Muscle layer of duodenum (tissue), 2 donors: Measurements from ENCODE around the gene MAGI1.

ENCODE experiments used
- H3K27ac ChIP-seq: one replicate; pipeline ENCODE4 v1.7.0; 2013; ENCODE audit warnings: mild to moderate bottlenecking, low read length
- H3K27me3 ChIP-seq: one replicate; pipeline ENCODE4 v1.7.0; 2013; ENCODE audit warnings: low read depth, mild to moderate bottlenecking, control low read depth, low read length
- H3K36me3 ChIP-seq, 2 donors: one replicate each; pipeline ENCODE4 v1.7.0; 2013; ENCODE audit warnings: low read length in 2 of 2, control low read depth in 1 of 2, mild to moderate bottlenecking in 1 of 2; ENCODE audit not compliant: insufficient read depth in 2 of 2, control insufficient read depth in 1 of 2
- H3K4me1 ChIP-seq, 2 donors: one replicate each; pipeline ENCODE4 v1.7.0; 2013; ENCODE audit warnings: low read length in 2 of 2, mild to moderate bottlenecking in 2 of 2, control low read depth in 1 of 2, moderate library complexity in 1 of 2; ENCODE audit not compliant: insufficient read depth in 2 of 2, control insufficient read depth in 1 of 2
- H3K4me3 ChIP-seq, 2 donors: one replicate each; pipeline ENCODE4 v1.7.0; 2013; ENCODE audit warnings: low read length in 2 of 2, low read depth in 1 of 2, mild to moderate bottlenecking in 1 of 2
- H3K9me3 ChIP-seq, 2 donors: one replicate each; pipeline ENCODE4 v1.7.0; 2013; ENCODE audit warnings: low read length in 2 of 2, control low read depth in 1 of 2, mild to moderate bottlenecking in 1 of 2; ENCODE audit not compliant: control insufficient read depth in 1 of 2
- donor health status: healthy.

MAGI1 gene

DNA sequence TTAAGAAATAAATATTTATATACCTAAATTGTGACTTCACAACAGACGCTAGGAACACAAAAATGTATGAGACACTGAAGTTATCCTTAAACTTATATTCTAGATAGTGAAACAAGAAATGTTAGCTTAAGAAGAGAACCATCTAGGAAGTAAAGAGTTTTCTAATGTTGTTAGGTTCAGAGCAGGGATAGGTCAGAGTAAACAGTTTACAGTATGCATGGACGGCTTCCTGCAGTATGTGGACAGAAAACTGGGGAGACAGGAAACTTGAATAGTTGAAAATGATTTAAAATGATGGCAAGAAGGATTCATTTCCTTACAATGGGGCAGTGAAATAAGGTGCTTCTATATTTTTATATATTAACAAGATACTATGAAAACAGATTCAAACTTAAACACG lies 449.8 kb downstream of the MAGI1 start:
- Histone ChIP-seq H3K36me3 (no peaks in the 10 kb centered on the region), H3K4me3 (no peak overlapping the region)

DNA sequence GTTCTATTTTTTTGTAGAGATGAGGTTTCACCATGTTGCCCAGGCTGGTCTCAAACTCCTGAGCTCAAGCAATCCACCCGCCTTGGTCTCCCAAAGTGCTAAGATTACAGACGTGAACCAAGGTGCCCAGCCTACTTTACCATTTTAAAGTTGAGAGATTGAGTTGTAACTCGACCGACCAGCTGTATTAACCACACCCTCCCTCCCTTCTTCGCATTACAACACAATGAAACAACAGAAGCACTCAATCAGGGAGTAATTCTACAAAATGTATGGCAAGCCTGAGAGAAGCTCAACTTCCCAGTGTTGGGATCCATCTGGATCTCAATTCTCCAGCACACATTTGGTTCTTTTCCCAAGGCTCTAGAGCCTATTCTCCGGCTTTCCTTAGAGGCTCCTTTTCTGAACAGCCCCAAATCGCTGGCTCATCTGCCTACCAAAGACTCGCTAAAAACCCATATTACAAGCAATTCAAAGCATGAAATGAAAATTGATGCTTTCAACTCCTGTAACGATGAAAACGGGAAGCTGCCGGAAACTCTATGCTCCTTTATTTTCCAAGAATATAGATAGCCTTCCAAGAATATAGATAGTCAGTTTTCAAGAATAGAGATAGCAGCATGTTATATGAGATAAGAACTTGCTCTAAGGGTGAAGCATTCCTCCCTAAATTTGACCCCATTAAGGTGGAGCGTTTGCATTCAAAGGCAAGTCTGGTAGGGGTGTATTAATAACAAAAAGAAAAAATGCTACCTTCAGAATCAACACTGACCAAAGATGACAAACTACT lies 450.9 kb downstream of the MAGI1 start:
- Histone ChIP-seq H3K27me3 (no peaks in the 10 kb centered on the region), H3K4me3 (no peak overlapping the region), H3K27ac (no peak overlapping the region), H3K4me1 (no peaks in the 10 kb centered on the region), H3K36me3 (no peaks in the 10 kb centered on the region), H3K9me3 (no peaks in the 10 kb centered on the region)

More for the DNA sequence above, 449.8 kb downstream of the MAGI1 start:
- Histone ChIP-seq H3K27ac (no peak overlapping the region), H3K27me3 (no peaks in the 10 kb centered on the region), H3K9me3 (no peaks in the 10 kb centered on the region), H3K4me1 (no peaks in the 10 kb centered on the region)

DNA sequence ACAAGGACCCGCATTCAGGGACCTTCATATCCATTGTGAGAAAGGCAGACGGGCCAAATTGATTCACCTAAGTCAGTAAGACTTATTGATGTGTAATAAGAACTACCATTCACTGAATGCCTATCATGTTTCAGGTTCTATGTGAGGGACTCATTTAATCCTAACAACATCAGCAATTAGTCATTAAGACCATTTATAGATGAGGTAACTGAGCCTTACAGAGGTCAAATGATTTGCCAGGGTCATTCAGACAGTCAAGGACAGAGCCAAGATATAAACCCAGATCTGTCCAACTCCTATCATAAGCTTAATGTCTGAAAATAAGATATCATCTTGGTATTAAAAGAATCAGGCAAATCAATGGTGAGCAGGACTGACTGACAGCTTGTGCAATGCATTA lies 453.8 kb downstream of the MAGI1 start:
- H3K27ac ChIP-seq, result no peak overlapping the region
- no peaks in the 10 kb centered on the region for H3K27me3 ChIP-seq
- no peak overlapping the region for H3K4me3 ChIP-seq
- no peaks in the 10 kb centered on the region for H3K9me3 ChIP-seq
- no peaks in the 10 kb centered on the region for H3K4me1 ChIP-seq
- H3K36me3 ChIP-seq, result no peaks in the 10 kb centered on the region

DNA sequence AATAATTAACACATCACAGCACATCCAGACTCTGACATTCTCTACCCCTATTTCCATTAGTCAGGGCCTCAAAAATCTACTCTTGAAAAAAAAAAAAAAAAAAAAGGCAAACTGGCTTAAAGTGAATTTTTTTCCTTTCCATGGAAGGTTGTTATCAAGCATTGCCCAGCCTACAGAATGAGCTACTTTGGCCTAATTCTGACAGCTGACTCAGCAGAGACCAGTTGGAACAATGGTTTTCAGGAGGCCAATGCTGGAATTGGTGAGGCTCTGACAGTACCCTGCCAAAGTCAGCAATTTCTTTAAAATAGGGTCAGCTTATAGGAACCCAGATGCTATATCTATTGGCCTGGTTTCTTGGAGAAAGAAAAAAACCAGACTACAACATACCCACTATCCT lies 454.7 kb downstream of the MAGI1 start:
- Histone ChIP-seq H3K27me3 (no peaks in the 10 kb centered on the region), H3K9me3 (no peaks in the 10 kb centered on the region), H3K4me3 (no peak overlapping the region), H3K27ac (no peak overlapping the region), H3K4me1 (no peaks in the 10 kb centered on the region), H3K36me3 (no peaks in the 10 kb centered on the region)

DNA sequence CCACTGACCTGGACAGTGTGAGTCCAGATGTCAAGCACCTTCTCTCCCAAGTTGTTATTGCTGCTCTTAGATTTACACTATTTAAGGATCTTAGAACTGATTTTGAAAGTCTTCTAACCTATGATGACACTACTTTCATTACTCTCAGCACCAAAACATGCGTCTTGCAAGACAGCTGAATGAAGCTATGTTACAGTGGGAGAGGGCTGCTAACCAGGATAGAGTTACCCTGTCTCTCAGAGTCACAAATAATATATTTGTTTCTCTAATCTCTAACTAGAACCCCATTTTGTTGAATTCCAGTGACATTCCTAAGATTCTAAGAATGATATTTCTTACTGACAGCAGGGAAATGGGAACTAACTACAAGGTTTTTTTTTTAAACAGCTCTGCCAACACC lies 455.5 kb downstream of the MAGI1 start:
- H3K9me3 ChIP-seq, result no peaks in the 10 kb centered on the region
- H3K4me1 ChIP-seq, result no peaks in the 10 kb centered on the region
- H3K36me3 ChIP-seq, result no peaks in the 10 kb centered on the region
- no peak overlapping the region for H3K4me3 ChIP-seq
- no peak overlapping the region for H3K27ac ChIP-seq
- no peaks in the 10 kb centered on the region for H3K27me3 ChIP-seq

DNA sequence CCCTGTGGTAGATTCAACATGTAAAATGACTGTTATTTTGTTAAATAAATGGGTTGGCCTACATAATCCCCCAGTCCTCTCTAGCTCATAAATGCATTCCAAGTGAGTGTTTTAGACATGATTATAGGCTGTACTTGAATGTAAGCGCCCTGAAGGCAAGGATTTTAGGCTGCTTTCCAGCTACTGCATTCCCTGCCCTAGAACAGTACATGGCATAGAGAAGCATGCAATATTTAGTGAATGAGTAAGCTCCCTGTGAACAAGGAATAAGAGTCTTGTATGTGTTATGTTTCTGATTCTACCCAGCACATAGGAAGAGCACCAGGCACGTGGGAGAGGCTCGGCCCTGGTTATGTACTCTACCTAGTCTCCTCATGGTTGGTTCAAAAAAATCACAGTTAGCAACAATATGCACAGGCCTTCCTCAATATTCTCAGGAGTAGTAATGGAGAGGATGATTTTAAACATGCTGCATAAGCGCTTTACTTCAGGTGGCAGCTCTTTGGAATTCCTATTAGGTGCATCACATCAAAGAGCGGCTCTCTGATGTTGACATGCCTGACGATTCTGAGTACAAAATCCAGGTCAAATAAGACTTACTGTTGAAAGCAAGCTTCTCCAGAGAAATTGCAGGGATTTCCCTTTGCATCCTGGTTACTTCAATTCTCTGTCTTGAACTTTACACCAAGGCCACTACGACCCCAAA lies 456.6 kb downstream of the MAGI1 start:
- Histone ChIP-seq H3K4me3 (no peak overlapping the region), H3K9me3 (no peaks in the 10 kb centered on the region), H3K27me3 (no peaks in the 10 kb centered on the region), H3K4me1 (no peaks in the 10 kb centered on the region), H3K36me3 (no peaks in the 10 kb centered on the region), H3K27ac (no peak overlapping the region)

DNA sequence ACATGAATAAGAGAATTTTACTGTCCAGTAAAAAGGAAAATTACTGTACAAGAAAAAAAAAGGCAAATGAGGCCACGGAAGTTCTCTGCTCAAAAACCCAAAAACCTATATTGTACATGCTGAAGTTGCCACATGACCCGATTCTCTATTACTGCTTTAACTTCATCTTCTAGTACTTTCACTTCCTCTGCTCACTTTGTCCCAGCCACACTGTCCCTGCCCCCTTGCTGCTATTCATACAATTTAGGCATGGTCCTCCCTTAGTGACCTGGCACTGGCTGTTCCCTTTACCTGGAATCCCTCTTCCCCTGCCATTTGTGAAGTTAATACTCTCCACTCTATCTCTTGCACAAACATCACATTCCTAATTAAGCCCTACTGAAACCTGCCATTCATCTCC lies 457.4 kb downstream of the MAGI1 start:
- Histone ChIP-seq H3K4me3 (no peak overlapping the region), H3K4me1 (no peaks in the 10 kb centered on the region), H3K27ac (no peak overlapping the region), H3K27me3 (no peaks in the 10 kb centered on the region), H3K36me3 (no peaks in the 10 kb centered on the region), H3K9me3 (no peaks in the 10 kb centered on the region)

DNA sequence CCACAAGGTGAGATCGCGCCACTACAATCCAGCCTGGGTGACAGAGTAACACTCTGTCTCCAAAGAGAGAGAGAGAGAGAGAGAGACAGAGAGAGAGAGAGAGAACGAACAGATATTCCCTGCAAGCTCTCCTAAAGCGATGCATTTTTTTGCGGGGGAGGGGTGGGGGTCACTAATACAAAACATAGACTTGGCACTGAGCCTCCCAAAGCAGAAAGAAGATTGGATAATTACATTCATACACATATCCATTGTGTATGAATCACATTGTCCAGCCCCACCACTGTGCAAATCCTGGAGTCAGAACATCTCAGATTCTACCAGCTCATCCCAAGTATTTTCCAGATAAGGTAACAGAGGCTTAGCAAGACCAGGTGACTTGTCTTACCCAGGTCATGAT lies 459.9 kb downstream of the MAGI1 start:
- no peaks in the 10 kb centered on the region for H3K36me3 ChIP-seq
- no peak overlapping the region for H3K27ac ChIP-seq
- H3K4me3 ChIP-seq, result no peak overlapping the region
- no peaks in the 10 kb centered on the region for H3K4me1 ChIP-seq
- H3K9me3 ChIP-seq, result no peaks in the 10 kb centered on the region
- no peaks in the 10 kb centered on the region for H3K27me3 ChIP-seq

DNA sequence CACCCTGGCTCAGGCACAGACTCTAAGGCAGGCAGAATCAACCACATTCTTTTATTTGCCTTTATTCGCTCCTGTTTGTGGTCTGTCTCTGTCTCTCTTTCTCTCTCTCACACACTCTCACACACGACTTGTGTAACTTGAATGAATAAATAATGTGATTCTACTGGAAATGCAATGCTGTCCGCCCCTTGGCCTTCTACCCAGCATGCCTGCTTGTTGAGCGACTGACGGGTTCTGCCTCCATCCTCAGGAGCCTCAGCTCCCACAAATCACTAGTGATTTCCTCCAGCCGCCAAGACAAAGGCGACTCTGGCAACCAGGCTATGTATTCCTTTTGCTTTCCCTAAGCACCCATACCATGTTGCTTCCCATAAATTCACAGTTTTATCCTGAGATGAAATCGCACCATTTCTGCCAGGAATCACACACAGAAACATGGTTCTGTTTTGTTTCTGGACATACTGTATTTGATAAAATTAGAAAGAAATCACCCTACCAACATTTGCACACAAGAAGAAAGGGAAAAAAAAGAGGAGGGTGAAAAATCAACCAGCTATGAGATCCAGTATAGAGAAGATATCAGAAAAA lies 460.8 kb downstream of the MAGI1 start:
- Histone ChIP-seq H3K4me1 (no peaks in the 10 kb centered on the region), H3K27me3 (no peaks in the 10 kb centered on the region), H3K27ac (no peak overlapping the region), H3K4me3 (no peak overlapping the region), H3K9me3 (no peaks in the 10 kb centered on the region), H3K36me3 (no peaks in the 10 kb centered on the region)

DNA sequence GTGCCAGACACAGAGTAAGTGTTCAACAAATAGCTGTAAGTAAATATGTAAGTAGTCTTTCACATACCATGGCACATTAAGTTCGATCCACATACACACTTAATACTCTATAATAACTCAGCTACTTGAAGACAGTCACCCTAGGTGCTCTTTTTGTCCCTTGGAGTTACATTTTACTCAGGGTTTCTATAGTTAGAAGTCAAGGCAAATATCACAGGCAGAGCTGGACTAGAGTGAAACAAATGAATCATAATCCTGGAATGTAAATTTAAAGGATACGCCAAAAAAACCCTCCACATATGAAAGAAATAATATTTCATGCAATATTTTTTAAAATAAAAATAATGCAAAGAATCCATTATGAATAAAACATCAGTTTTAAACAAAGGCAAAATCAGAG lies 461.8 kb downstream of the MAGI1 start:
- Histone ChIP-seq H3K4me3 (no peak overlapping the region), H3K9me3 (no peaks in the 10 kb centered on the region), H3K36me3 (no peaks in the 10 kb centered on the region), H3K27ac (no peak overlapping the region), H3K4me1 (no peaks in the 10 kb centered on the region), H3K27me3 (no peaks in the 10 kb centered on the region)

DNA sequence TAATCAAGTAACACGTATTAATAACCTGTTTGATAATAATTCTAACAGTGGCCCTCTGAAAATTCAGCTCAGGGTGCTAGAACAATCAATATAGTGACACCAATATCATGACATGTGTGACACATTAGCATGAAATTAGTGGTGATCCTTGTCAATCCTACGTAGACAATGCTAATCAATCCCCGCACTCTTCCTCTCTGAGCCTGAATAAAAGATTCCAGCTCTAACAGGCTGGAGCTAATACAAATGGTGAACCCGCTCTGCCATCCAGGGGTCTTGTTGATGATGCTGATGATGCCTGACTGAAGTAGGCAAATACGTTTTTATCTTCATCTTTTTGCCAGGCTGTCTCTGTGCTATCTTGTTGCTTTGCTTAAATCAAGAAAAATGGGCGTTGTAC lies 462.5 kb downstream of the MAGI1 start:
- Histone ChIP-seq H3K9me3 (no peaks in the 10 kb centered on the region), H3K4me3 (no peak overlapping the region), H3K27ac (no peak overlapping the region), H3K36me3 (no peaks in the 10 kb centered on the region), H3K4me1 (no peaks in the 10 kb centered on the region), H3K27me3 (no peaks in the 10 kb centered on the region)
